ENCODE results near the gene ACACB. TPM values are rescaled to one million over a fixed set of nuclear protein-coding genes. Genes with fewer than 3 reads are reported as not detected.

The ACACB gene
- total RNA-seq, 4 donors from 2014 or later, result 402 to 560 (median 525) TPM

GRCh38 chr12:109105176-109105575, 11.2 kb upstream of the ACACB start:
- H3K36me3 ChIP-seq, result peaks cover 0 to 82% (median 2%) of the 10 kb centered on the region in 3 donors
- H3K27ac ChIP-seq, result no peak overlapping the region
- no peak for DNase-seq (ENCODE audit: low spot score in 2 of 2)
- TF ChIP-seq CTCF (IDR thresholded peaks at IDR 0.05), result no peak
- no peak for TF ChIP-seq POLR2A (IDR thresholded peaks at IDR 0.05)
- no peak for TF ChIP-seq EP300 (IDR thresholded peaks at IDR 0.05)
- H3K4me1 ChIP-seq, result peaks cover 0 to 13% (median 5%) of the 10 kb centered on the region in 4 donors
- no peak overlapping the region for H3K4me3 ChIP-seq
- H3K9me3 ChIP-seq, result no peaks in the 10 kb centered on the region
- WGBS, 2 donors, result 93 to 97% methylated on average over 5 of the region's 5 CpGs
- H3K27me3 ChIP-seq, result no peaks in the 10 kb centered on the region

GRCh38 chr12:109109746-109110350, 6.5 kb upstream of the ACACB start:
- Histone ChIP-seq H3K4me3 (no peak overlapping the region), H3K36me3 (peaks cover 0 to 39% (median 0%) of the 10 kb centered on the region in 3 donors), H3K9me3 (no peaks in the 10 kb centered on the region), H3K27ac (peak overlapping the region; percentile 85 to 92 (median 89)), H3K4me1 (peaks cover 0 to 42% (median 36%) of the 10 kb centered on the region in 4 donors), H3K27me3 (no peaks in the 10 kb centered on the region)
- DNase-seq (ENCODE audit: low spot score in 2 of 2), result no peak
- TF ChIP-seq POLR2A (IDR thresholded peaks at IDR 0.05) (no peak), EP300 (IDR thresholded peaks at IDR 0.05) (no peak), CTCF (IDR thresholded peaks at IDR 0.05) (no peak)
- WGBS, 2 donors, result 66 to 68% methylated on average over 6 of the region's 6 CpGs

GRCh38 chr12:109110988-109111495, 5.3 kb upstream of the ACACB start:
- Histone ChIP-seq H3K4me1 (peaks cover 0 to 54% (median 43%) of the 10 kb centered on the region in 4 donors), H3K27me3 (no peaks in the 10 kb centered on the region), H3K36me3 (peaks cover 0 to 27% (median 0%) of the 10 kb centered on the region in 3 donors), H3K9me3 (no peaks in the 10 kb centered on the region), H3K4me3 (peak overlapping the region; percentile 42 to 58 (median 50)), H3K27ac (peak overlapping the region; percentile 85 to 92 (median 89))
- peak; percentile 67 to 80 for TF ChIP-seq POLR2A (IDR thresholded peaks at IDR 0.05)
- peak; percentile 96 to 98 for TF ChIP-seq EP300 (IDR thresholded peaks at IDR 0.05)
- no peak for TF ChIP-seq CTCF (IDR thresholded peaks at IDR 0.05)
- WGBS, 2 donors, result 0 to 1% methylated on average over 13 to 24 of the region's 28 CpGs
- peak; percentile 83 to 91 for DNase-seq (ENCODE audit: low spot score in 2 of 2)

- H3K36me3 ChIP-seq, result peaks cover 0 to 11% (median 0%) of the 10 kb centered on the region in 3 donors
- no peak for DNase-seq (ENCODE audit: low spot score in 2 of 2)
- no peak overlapping the region for H3K4me3 ChIP-seq
- H3K27ac ChIP-seq, result peak overlapping the region; percentile 77 to 92 (median 89)
- H3K27me3 ChIP-seq, result no peaks in the 10 kb centered on the region
- peaks cover 4 to 71% (median 58%) of the 10 kb centered on the region in 4 donors for H3K4me1 ChIP-seq
- 72 to 78% methylated on average over 11 of the region's 11 CpGs for WGBS, 2 donors
- TF ChIP-seq CTCF (IDR thresholded peaks at IDR 0.05), result no peak
- TF ChIP-seq EP300 (IDR thresholded peaks at IDR 0.05), result no peak
- no peak for TF ChIP-seq POLR2A (IDR thresholded peaks at IDR 0.05)
- no peaks in the 10 kb centered on the region for H3K9me3 ChIP-seq
Measured at GRCh38 chr12:109112720-109113465, 3.5 kb upstream of the ACACB start.

Data from tibial nerve (tissue), 4 donors.